Subcutaneous adipose tissue (tissue), 4 donors: Measurements from ENCODE around the gene GLIPR2. TPM values are rescaled to one million over a fixed set of nuclear protein-coding genes. Genes with fewer than 3 reads are reported as not detected.

ENCODE experiments used
- CTCF ChIP-seq: fragments of 450-650 bp; IDR thresholded peaks from one replicate; pipeline ENCODE4 v1.5.1; 2016; ENCODE audit warnings: low read depth, mild to moderate bottlenecking, control low read depth, antibody characterized with exemption, moderate library complexity
- total RNA-seq, 4 donors: library from RNA; depleted of rRNA; stranded (reverse); fragments of >200 nt; gene quantifications; one replicate each; pipeline ENCODE4 v1.1.0, GENCODE V29; 2016

Gene GLIPR2
- total RNA-seq, 4 donors from 2014 or later, result 15.5 to 86.4 (median 40.7) TPM

DNA sequence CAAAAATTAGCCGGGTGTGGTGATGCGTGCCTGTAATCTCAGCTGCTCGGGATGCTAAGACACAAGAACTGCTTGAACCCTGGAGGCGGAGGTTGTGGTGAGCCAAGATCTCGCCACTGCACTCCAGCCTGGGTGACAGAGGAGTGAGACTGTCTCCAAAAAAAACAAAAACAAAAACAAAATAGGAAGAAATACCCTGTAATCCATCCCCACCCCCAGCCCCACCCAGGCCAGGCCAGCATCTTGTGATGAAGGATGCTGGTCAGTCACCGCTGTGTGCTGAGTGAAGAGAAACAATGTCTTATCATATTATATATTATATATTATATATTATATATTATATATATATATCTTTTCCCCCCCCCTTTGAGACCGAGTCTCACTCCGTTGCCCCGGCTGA is 17.2 kb downstream of the GLIPR2 start:
- TF ChIP-seq CTCF, result no peak

- no peak for TF ChIP-seq CTCF
These were observed 17.9 kb downstream of the GLIPR2 start for GRCh38 chr9:36154331-36154952.

- TF ChIP-seq CTCF, result no peak
These were observed 19.6 kb downstream of the GLIPR2 start for GRCh38 chr9:36156116-36156515.

DNA sequence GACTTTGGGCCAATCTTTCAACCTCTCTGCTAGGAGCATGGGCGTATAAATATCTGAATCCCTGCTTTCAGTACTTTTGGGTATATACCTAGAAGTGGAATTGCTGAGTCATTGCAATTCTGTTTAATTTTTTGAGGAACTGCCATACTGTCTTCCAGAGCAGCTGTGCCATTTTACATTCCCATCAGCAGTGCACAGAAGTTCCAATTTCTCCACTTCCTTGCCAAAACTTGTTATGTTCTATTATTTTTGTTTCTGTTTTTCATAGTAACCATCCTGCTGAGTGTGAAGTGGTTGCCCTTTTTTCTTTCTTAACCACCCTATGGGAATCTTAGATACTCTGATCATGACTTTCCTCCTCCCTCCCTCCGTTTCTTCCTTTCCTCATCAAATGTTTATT is 21.6 kb downstream of the GLIPR2 start:
- TF ChIP-seq CTCF, result no peak

GRCh38 chr9:36158917-36159316 is 22.4 kb downstream of the GLIPR2 start:
- no peak for TF ChIP-seq CTCF

- no peak for TF ChIP-seq CTCF
These were observed 24.7 kb downstream of the GLIPR2 start for GRCh38 chr9:36161187-36161586.

GRCh38 chr9:36162211-36162738 is 25.7 kb downstream of the GLIPR2 start:
- no peak for TF ChIP-seq CTCF
